Activated naive CD8-positive, alpha-beta T cell treated with anti-CD3 and anti-CD28 coated beads, Interleukin-2, amount 50 U/mL, for 24 hours (primary cell): ENCODE data around the gene SRRM4.

Experiments used
- ATAC-seq: fragments of 150-1000 bp; cut with Tn5 transposase; one replicate; pipeline ENCODE4 v1.10.0; 2021
- DNase-seq: peaks from one replicate; pipeline ENCODE4 v3.0.0; 2021
- H3K27ac Mint-ChIP-seq: one replicate; pipeline ENCODE4 v1.8.0; 2021; ENCODE audit warnings: mild to moderate bottlenecking, mixed read lengths
- H3K27me3 Mint-ChIP-seq: one replicate; pipeline ENCODE4 v1.8.0; 2021; ENCODE audit warnings: mixed read lengths
- H3K36me3 Mint-ChIP-seq: one replicate; pipeline ENCODE4 v1.8.0; 2021; ENCODE audit warnings: low read depth, mixed read lengths
- H3K4me1 Mint-ChIP-seq: one replicate; pipeline ENCODE4 v1.8.0; 2021; ENCODE audit warnings: mixed read lengths
- H3K4me3 Mint-ChIP-seq: one replicate; pipeline ENCODE4 v1.8.0; 2021; ENCODE audit warnings: mild to moderate bottlenecking, moderate library complexity, mixed read lengths
- H3K9me3 Mint-ChIP-seq: one replicate; pipeline ENCODE4 v1.8.0; 2021; ENCODE audit warnings: mixed read lengths

Gene SRRM4

GRCh38 chr12:119198440-119198839 is 217.1 kb downstream of the SRRM4 start:
- DNase-seq (no peak), ATAC-seq (no peak)
- Mint-ChIP-seq H3K27ac (no peak overlapping the region), H3K9me3 (peaks cover 5% of the 10 kb centered on the region), H3K36me3 (no peaks in the 10 kb centered on the region), H3K27me3 (no peaks in the 10 kb centered on the region), H3K4me1 (no peaks in the 10 kb centered on the region), H3K4me3 (no peak overlapping the region)

GRCh38 chr12:119200601-119201000 is 219.3 kb downstream of the SRRM4 start:
- Mint-ChIP-seq H3K27me3 (no peaks in the 10 kb centered on the region), H3K4me3 (no peak overlapping the region), H3K9me3 (no peaks in the 10 kb centered on the region), H3K4me1 (no peaks in the 10 kb centered on the region), H3K27ac (no peak overlapping the region), H3K36me3 (no peaks in the 10 kb centered on the region)
- DNase-seq = no peak
- no peak for ATAC-seq

- no peaks in the 10 kb centered on the region for H3K9me3 Mint-ChIP-seq
- ATAC-seq (no peak), DNase-seq (no peak)
- no peaks in the 10 kb centered on the region for H3K36me3 Mint-ChIP-seq
- no peaks in the 10 kb centered on the region for H3K4me1 Mint-ChIP-seq
- H3K4me3 Mint-ChIP-seq = no peak overlapping the region
- no peaks in the 10 kb centered on the region for H3K27me3 Mint-ChIP-seq
- no peak overlapping the region for H3K27ac Mint-ChIP-seq
These were observed 220.6 kb downstream of the SRRM4 start for GRCh38 chr12:119201789-119202543.

- ATAC-seq = no peak
- no peak overlapping the region for H3K4me3 Mint-ChIP-seq
These were observed 221.2 kb downstream of the SRRM4 start for GRCh38 chr12:119202544-119202943.

GRCh38 chr12:119204131-119204530 is 222.8 kb downstream of the SRRM4 start:
- no peak for DNase-seq
- Mint-ChIP-seq H3K27me3 (peaks cover 2% of the 10 kb centered on the region), H3K36me3 (no peaks in the 10 kb centered on the region), H3K4me3 (no peak overlapping the region), H3K27ac (no peak overlapping the region), H3K4me1 (no peaks in the 10 kb centered on the region), H3K9me3 (no peaks in the 10 kb centered on the region)
- ATAC-seq = no peak

More at GRCh38 chr12:119202544-119202943, 221.2 kb downstream of the SRRM4 start:
- Mint-ChIP-seq H3K9me3 (no peaks in the 10 kb centered on the region), H3K36me3 (no peaks in the 10 kb centered on the region), H3K27ac (no peak overlapping the region), H3K27me3 (no peaks in the 10 kb centered on the region), H3K4me1 (no peaks in the 10 kb centered on the region)
- DNase-seq = no peak

GRCh38 chr12:119204671-119205285 is 223.4 kb downstream of the SRRM4 start:
- peaks cover 4% of the 10 kb centered on the region for H3K27me3 Mint-ChIP-seq
- DNase-seq (no peak), ATAC-seq (no peak)
- no peaks in the 10 kb centered on the region for H3K4me1 Mint-ChIP-seq
- no peaks in the 10 kb centered on the region for H3K9me3 Mint-ChIP-seq
- H3K4me3 Mint-ChIP-seq = no peak overlapping the region
- no peaks in the 10 kb centered on the region for H3K36me3 Mint-ChIP-seq
- H3K27ac Mint-ChIP-seq = no peak overlapping the region

GRCh38 chr12:119206348-119207062 is 225.2 kb downstream of the SRRM4 start:
- Mint-ChIP-seq H3K9me3 (no peaks in the 10 kb centered on the region), H3K4me3 (no peak overlapping the region), H3K27me3 (peaks cover 4% of the 10 kb centered on the region), H3K4me1 (no peaks in the 10 kb centered on the region), H3K36me3 (no peaks in the 10 kb centered on the region), H3K27ac (no peak overlapping the region)
- ATAC-seq = no peak
- DNase-seq = no peak

- H3K36me3 Mint-ChIP-seq = no peaks in the 10 kb centered on the region
- H3K4me1 Mint-ChIP-seq = no peaks in the 10 kb centered on the region
- H3K27ac Mint-ChIP-seq = no peak overlapping the region
- H3K27me3 Mint-ChIP-seq = peaks cover 4% of the 10 kb centered on the region
- no peak for ATAC-seq
- H3K9me3 Mint-ChIP-seq = no peaks in the 10 kb centered on the region
- no peak overlapping the region for H3K4me3 Mint-ChIP-seq
- no peak for DNase-seq
These were observed 225.8 kb downstream of the SRRM4 start for GRCh38 chr12:119207063-119207560.

GRCh38 chr12:119208626-119209061 is 227.3 kb downstream of the SRRM4 start:
- H3K36me3 Mint-ChIP-seq = no peaks in the 10 kb centered on the region
- DNase-seq (no peak), ATAC-seq (no peak)
- H3K27me3 Mint-ChIP-seq = peaks cover 4% of the 10 kb centered on the region
- no peaks in the 10 kb centered on the region for H3K4me1 Mint-ChIP-seq
- no peak overlapping the region for H3K4me3 Mint-ChIP-seq
- no peaks in the 10 kb centered on the region for H3K9me3 Mint-ChIP-seq
- H3K27ac Mint-ChIP-seq = no peak overlapping the region

GRCh38 chr12:119211884-119212283 is 230.5 kb downstream of the SRRM4 start:
- Mint-ChIP-seq H3K4me3 (no peak overlapping the region), H3K36me3 (no peaks in the 10 kb centered on the region), H3K27ac (no peak overlapping the region), H3K4me1 (no peaks in the 10 kb centered on the region), H3K9me3 (no peaks in the 10 kb centered on the region), H3K27me3 (peaks cover 4% of the 10 kb centered on the region)
- DNase-seq (no peak), ATAC-seq (no peak)
